K562 (cell line): ENCODE results near the gene SULT2B1. TPM values are rescaled to one million over a fixed set of nuclear protein-coding genes. Genes with fewer than 3 reads are reported as not detected.

Source experiments
- ATAC-seq: fragments of 200-7000 bp; cut with Tn5 transposase; 3 replicates; pipeline ENCODE4 v1.9.1; 2020; ENCODE audit warnings: moderate library complexity
- BruUV-seq: library from RNA; stranded (reverse); fragments of 400-500 nt; replicated peaks from 2 replicates; lab custom pipeline; 2021; lab: Mats Ljungman, UMichigan
- CTCF ChIA-PET: fragments of 300-600 bp; formaldehyde crosslinking; extraction: SDS; loops from one replicate; lab custom pipeline; 2021; ENCODE audit warnings: low intra/inter-chr PET ratio; lab: Yijun Ruan, JAX
- POLR2A ChIA-PET: fragments of 300-600, 350-650 bp; sonication (Branson Sonifier 250); formaldehyde crosslinking; extraction: SDS; loops from one replicate; lab custom pipeline; 2021; ENCODE audit warnings: antibody characterized with exemption, inconsistent platforms; lab: Yijun Ruan, JAX
- DNase-seq, 4 experiments: peaks; one replicate each; pipeline versions ENCODE4 v3.0.0 to v3.0.0-alpha.2; 2011 to 2018; ENCODE audit warnings: low spot score in 3 of 4, mixed read lengths in 3 of 4; ENCODE audit errors: extremely low read depth in 1 of 4
- FAIRE-seq: peaks from 2 replicates; lab custom pipeline; 2011; peaks lifted over from hg19 to GRCh38; lab: Jason Lieb, UNC
- H2AFZ ChIP-seq: 2 replicates; pipeline ENCODE4 v1.6.0; 2011; ENCODE audit warnings: low read depth, low read length, control low read depth, inconsistent platforms
- H3K27ac ChIP-seq: fragments of 200-600 bp; 3 replicates; pipeline ENCODE4 v1.8.0; 2011; ENCODE audit warnings: low read depth, mild to moderate bottlenecking, control low read depth, inconsistent platforms, low read length, moderate library complexity, mixed read lengths; ENCODE audit errors: extremely low read depth
- H3K27me3 ChIP-seq, 2 experiments: fragments of 300-600 bp in 1 of 2; 2 replicates in 1 of 2; 3 replicates in 1 of 2; pipeline versions ENCODE4 v1.6.0 to v1.8.0; 2011; ENCODE audit warnings: inconsistent platforms in 2 of 2, low read length in 2 of 2, mild to moderate bottlenecking in 1 of 2, mixed read lengths in 1 of 2, moderate library complexity in 1 of 2; ENCODE audit not compliant: control insufficient read depth in 2 of 2, insufficient read depth in 2 of 2
- H3K36me3 ChIP-seq: fragments of 300-600 bp; 3 replicates; pipeline ENCODE4 v1.8.0; 2011; ENCODE audit warnings: mild to moderate bottlenecking, low read length, inconsistent platforms; ENCODE audit not compliant: control insufficient read depth, insufficient read depth
- H3K4me1 ChIP-seq, 2 experiments: fragments of 200-600 bp in 1 of 2; replicated peaks in 1 of 2; 2 replicates in 1 of 2; 3 replicates in 1 of 2; pipeline versions ENCODE4 v1.5.1 to v1.8.0; 2011; ENCODE audit warnings: inconsistent platforms in 2 of 2, low read length in 2 of 2, mild to moderate bottlenecking in 1 of 2, mixed read lengths in 1 of 2, moderate library complexity in 1 of 2; ENCODE audit not compliant: control insufficient read depth in 2 of 2, insufficient read depth in 2 of 2
- H3K4me2 ChIP-seq: 2 replicates; pipeline ENCODE4 v1.6.1; 2011; ENCODE audit warnings: low read length, control low read depth, inconsistent platforms, mixed read lengths; ENCODE audit not compliant: insufficient read depth
- H3K4me3 ChIP-seq: fragments of 200-600 bp; sonication (generic), shearing (Covaris generic); 2 replicates; pipeline ENCODE4 v1.5.1; 2016; ENCODE audit warnings: control low read depth, inconsistent platforms
- H3K79me2 ChIP-seq: fragments of 200-600 bp; 3 replicates; pipeline ENCODE4 v1.8.0; 2011; ENCODE audit warnings: low read length, inconsistent platforms; ENCODE audit not compliant: control insufficient read depth, insufficient read depth
- H3K9ac ChIP-seq, 2 experiments: 2 replicates each; pipeline versions ENCODE4 v1.6.0 to v1.6.1; 2011; ENCODE audit warnings: low read depth in 2 of 2, low read length in 2 of 2, control low read depth in 1 of 2, inconsistent platforms in 1 of 2, mild to moderate bottlenecking in 1 of 2, mixed read lengths in 1 of 2; ENCODE audit not compliant: insufficient read depth in 1 of 2
- H3K9me1 ChIP-seq: one replicate; pipeline ENCODE4 v1.6.0; 2011; ENCODE audit warnings: inconsistent platforms, mild to moderate bottlenecking, low read length, moderate library complexity; ENCODE audit not compliant: control insufficient read depth, insufficient read depth
- H3K9me3 ChIP-seq: replicated peaks from 2 replicates; pipeline ENCODE4 v1.5.1; 2011; ENCODE audit warnings: low read depth, low read length, inconsistent platforms; ENCODE audit not compliant: control insufficient read depth, insufficient read depth
- H4K20me1 ChIP-seq: replicated peaks from 2 replicates; pipeline ENCODE4 v1.6.1; 2011; ENCODE audit warnings: low read length, inconsistent platforms, mixed read lengths; ENCODE audit not compliant: control insufficient read depth, insufficient read depth
- CC2D1A ChIP-seq: fragments of 450-650 bp; IDR thresholded peaks from 2 replicates; pipeline ENCODE4 v1.6.1; 2017; ENCODE audit warnings: mild to moderate bottlenecking
- CHD1 ChIP-seq: fragments of 200-600 bp; sonication (generic); IDR thresholded peaks from one replicate; pipeline ENCODE4 v1.6.1; 2012; ENCODE audit warnings: mild to moderate bottlenecking, moderate library complexity, low read length, inconsistent platforms
- E2F8 ChIP-seq: fragments of 450-650 bp; IDR thresholded peaks from 2 replicates; pipeline ENCODE4 v1.7.1; 2018; ENCODE audit warnings: mild to moderate bottlenecking, low read depth; ENCODE audit not compliant: partially characterized antibody
- LARP7 ChIP-seq: fragments of 450-650 bp; IDR thresholded peaks from 2 replicates; pipeline ENCODE4 v1.6.1; 2016
- MCM7 ChIP-seq, 2 experiments: fragments of 450-650 bp; IDR thresholded peaks; 2 replicates each; pipeline ENCODE4 v1.6.1; 2016 to 2018
- PCBP2 ChIP-seq: fragments of 200-400 bp; formaldehyde crosslinking; IDR thresholded peaks from 2 replicates; pipeline ENCODE4 v1.6.1; 2018; ENCODE audit warnings: low read length, low read depth, mild to moderate bottlenecking, moderate library complexity; ENCODE audit not compliant: poor library complexity, severe bottlenecking
- ZBTB40 ChIP-seq, 2 experiments: fragments of 450-650 bp in 1 of 2; sonication (generic) in 1 of 2; formaldehyde crosslinking in 1 of 2; IDR thresholded peaks; 2 replicates each; pipeline versions ENCODE4 v1.7.1 to v1.9.0; 2016 to 2022; ENCODE audit warnings: inconsistent platforms in 1 of 2, mild to moderate bottlenecking in 1 of 2, missing genetic modification reagents in 1 of 2
- ZNF280A ChIP-seq: fragments of 450-650 bp; IDR thresholded peaks from 2 replicates; pipeline ENCODE4 v1.6.1; 2018; ENCODE audit warnings: mild to moderate bottlenecking, low read depth; ENCODE audit not compliant: partially characterized antibody
- ZNF764 ChIP-seq: fragments of 250-450 bp; sonication (Bioruptor Pico); IDR thresholded peaks from 2 replicates; pipeline ENCODE4 v1.4.0; 2020; ENCODE audit warnings: low read depth, mild to moderate bottlenecking, moderate library complexity
- WGBS: fragments of 100-300 bp; shearing (Covaris generic); methylation state at CpG from one replicate; pipeline ENCODE4 v1.1.6; 2016; ENCODE audit warnings: low coverage, mixed read lengths; ENCODE audit not compliant: insufficient coverage; ENCODE audit errors: missing lambda C conversion rate; 5-methylcytosine and 5-hydroxymethylcytosine counted together
- in situ Hi-C: fragments of 300-500 bp; cut with MboI; formaldehyde crosslinking; loops from 4 replicates; pipeline ENCODE4 v1.15.0; 2018; ENCODE audit warnings: inconsistent platforms, mixed read lengths
- intact Hi-C: fragments of 100-400 bp; cut with micrococcal nuclease; formaldehyde crosslinking; loops from 2 replicates; pipeline ENCODE4 v1.14.2; 2022
- polyA plus RNA-seq, 8 experiments: library from polyadenylated mRNA; depleted of rRNA in 4 of 8; stranded (reverse) in 5 of 8; unstranded in 3 of 8; fragments of >200 nt; fragmentation: Nextera tagmentation in 2 of 8; fragmentation: Illumina TruSeq in 1 of 8; extraction: Ambion mirVana in 2 of 8; extraction: Trizol in 1 of 8; gene quantifications; 2 replicates each; pipeline versions ENCODE4 v1.2.1 to v1.2.3, GENCODE V29; 2011 to 2014; ENCODE audit warnings: inconsistent platforms in 1 of 8, missing spikeins in 1 of 8
- total RNA-seq, 7 experiments: library from RNA; depleted of rRNA in 6 of 7; stranded (reverse); fragments of >200 nt in 6 of 7; fragmentation: Illumina TruSeq in 2 of 7; extraction: Trizol in 2 of 7; gene quantifications; 2 replicates each; pipeline versions ENCODE4 v1.2.1 to v1.2.3, GENCODE V29; 2011 to 2021; ENCODE audit warnings: low replicate concordance in 1 of 7

SULT2B1 gene
- total and polyA plus RNA-seq, 9 of the 15 experiments (the other 6 are each of a cell fraction or from before 2014, with no cell fraction given): 0.09 to 0.62 (median 0.22) TPM; not detected in 2

GRCh38 chr19:48520134-48520533 lies 31.8 kb upstream of the SULT2B1 start:
- H4K20me1 ChIP-seq: no peaks in the 10 kb centered on the region
- BruUV-seq: no TSS peak
- intact Hi-C loops (no loop called here), in situ Hi-C loops (no loop called here)
- no peak overlapping the region for H3K9ac ChIP-seq
- H3K27ac ChIP-seq: no peak overlapping the region
- WGBS: 34% methylated on average over 4 of the region's 4 CpGs
- H3K79me2 ChIP-seq: no peaks in the 10 kb centered on the region
- peaks cover 0 to 8% of the 10 kb centered on the region in 2 experiments; a peak in 2 of 5 replicates for H3K4me1 ChIP-seq
- no peaks in the 10 kb centered on the region for H3K9me1 ChIP-seq
- H3K27me3 ChIP-seq: no peaks in the 10 kb centered on the region
- no peaks in the 10 kb centered on the region for H3K36me3 ChIP-seq
- H3K9me3 ChIP-seq: 0 out of 2 replicates have a peak, but pooled peaks cover 2% of the 10 kb centered on the region
- H3K4me3 ChIP-seq: no peak overlapping the region
- ChIA-PET CTCF (no interaction called here), POLR2A (interaction anchor here (0.5 to 1.3 kb wide), 2 partner anchors 14 to 758 kb away, joined by 4 to 6 read pairs; no protein-coding TSS in a partner anchor)
- DNase-seq (no peak), ATAC-seq (no peak), FAIRE-seq (no peak)
- no peak overlapping the region for H2AFZ ChIP-seq
- H3K4me2 ChIP-seq: no peak overlapping the region
- no peak for TF ChIP-seq ZBTB40 (IDR thresholded peaks at IDR 0.05)
- TF ChIP-seq ZBTB40 (CRISPR knock-in tag; IDR thresholded peaks at IDR 0.05): no peak
- no peak for TF ChIP-seq ZNF764 (CRISPR knock-in tag)
- TF ChIP-seq MCM7 (IDR thresholded peaks at IDR 0.05): no peak
- no peak for TF ChIP-seq CC2D1A
- TF ChIP-seq E2F8: no peak
- TF ChIP-seq LARP7: no peak
- no peak for TF ChIP-seq CHD1
- no peak for TF ChIP-seq ZNF280A
- no peak for TF ChIP-seq PCBP2
